Mesodermal cell (in vitro differentiated cells): Measurements from ENCODE around the gene SF3A2.

Experiments
- H3K27ac ChIP-seq: 2 replicates; pipeline ENCODE4 v1.7.0; 2013; ENCODE audit warnings: mild to moderate bottlenecking, low read depth, low read length, moderate library complexity; ENCODE audit not compliant: severe bottlenecking
- H3K36me3 ChIP-seq: 2 replicates; pipeline ENCODE4 v1.7.1; 2013; ENCODE audit warnings: mild to moderate bottlenecking, low read length, moderate library complexity; ENCODE audit not compliant: control insufficient read depth, insufficient read depth
- H3K4me1 ChIP-seq: one replicate; pipeline ENCODE4 v1.7.1; 2013; ENCODE audit warnings: mild to moderate bottlenecking, low read length; ENCODE audit not compliant: insufficient read depth, control insufficient read depth, poor library complexity, severe bottlenecking
- H3K4me3 ChIP-seq: 2 replicates; pipeline ENCODE4 v1.7.0; 2013; ENCODE audit warnings: low read length, control low read depth, mild to moderate bottlenecking; ENCODE audit not compliant: insufficient read depth, poor library complexity, severe bottlenecking; ENCODE audit errors: extremely low read depth
- H3K9me3 ChIP-seq: 2 replicates; pipeline ENCODE4 v1.7.1; 2013; ENCODE audit warnings: mild to moderate bottlenecking, low read length, moderate library complexity; ENCODE audit not compliant: control insufficient read depth
- WGBS, 2 experiments: methylation state at CpG; one replicate each; pipeline ENCODE4 v1.1.5; 2013; ENCODE audit warnings: missing lambda C conversion rate in 2 of 2; ENCODE audit not compliant: insufficient coverage in 2 of 2; 5-methylcytosine and 5-hydroxymethylcytosine counted together

SF3A2 gene

DNA sequence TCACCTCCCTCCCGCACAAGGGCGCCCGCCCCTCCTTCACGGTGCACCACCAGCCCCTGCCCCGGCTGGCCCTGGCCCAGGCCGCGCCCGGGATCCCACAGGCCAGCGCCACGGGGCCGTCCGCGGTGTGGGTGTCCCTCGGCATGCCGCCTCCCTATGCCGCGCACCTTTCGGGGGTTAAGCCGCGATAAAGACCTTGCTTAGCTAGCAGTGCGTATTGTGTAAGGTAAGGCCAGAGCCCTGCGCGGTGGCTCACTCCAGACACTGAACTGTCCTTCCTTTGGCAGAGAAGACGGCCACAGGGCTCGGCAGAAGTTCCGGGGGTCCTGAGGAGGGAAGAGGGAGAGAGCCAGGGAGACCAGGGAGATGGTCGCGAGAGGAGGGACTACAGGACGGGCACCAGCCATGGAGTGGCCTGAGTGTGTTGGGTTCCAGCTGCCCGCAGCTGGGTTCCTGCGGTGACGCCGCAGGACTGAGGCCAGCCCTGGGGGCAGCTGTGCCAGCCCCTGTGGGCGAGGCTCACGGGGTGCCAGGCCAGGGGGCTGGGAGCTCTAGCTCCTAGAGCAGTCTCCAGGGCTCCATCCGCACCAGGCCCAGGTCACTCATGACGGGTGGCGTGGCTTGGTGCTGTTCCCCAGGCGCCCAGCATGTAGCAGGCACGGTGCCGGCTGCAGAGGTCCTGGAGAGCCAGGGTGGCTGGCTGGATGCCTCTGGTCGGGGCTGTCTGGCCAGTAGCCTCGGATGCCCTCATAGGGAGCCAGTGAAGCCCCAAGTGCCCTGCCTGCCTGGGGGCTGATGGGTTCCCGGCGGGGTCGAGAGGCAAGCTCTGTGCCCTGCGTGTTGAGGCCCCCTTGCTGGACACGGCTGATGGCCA lies 8.2 kb upstream of the SF3A2 start:
- Histone ChIP-seq H3K9me3 (no peaks in the 10 kb centered on the region), H3K4me1 (no peaks in the 10 kb centered on the region), H3K4me3 (no peak overlapping the region), H3K27ac (no peak overlapping the region), H3K36me3 (peaks cover 69% of the 10 kb centered on the region)
- WGBS, 2 experiments: 97% methylated on average over 41 to 48 of the region's 48 CpGs

- Histone ChIP-seq H3K4me1 (no peaks in the 10 kb centered on the region), H3K36me3 (peaks cover 70% of the 10 kb centered on the region), H3K9me3 (no peaks in the 10 kb centered on the region), H3K27ac (no peak overlapping the region), H3K4me3 (no peak overlapping the region)
- WGBS, 2 experiments: 95 to 97% methylated on average over 35 to 39 of the region's 45 CpGs
Observed at GRCh38 chr19:2229103-2230032, 7.3 kb upstream of the SF3A2 start.

GRCh38 chr19:2230033-2230531 lies 6.5 kb upstream of the SF3A2 start:
- H3K27ac ChIP-seq: peak overlapping the region; percentile 10
- H3K36me3 ChIP-seq: peaks cover 67% of the 10 kb centered on the region
- WGBS, 2 experiments: 97% methylated on average over 43 of the region's 43 CpGs
- no peak overlapping the region for H3K4me3 ChIP-seq
- H3K4me1 ChIP-seq: no peaks in the 10 kb centered on the region
- no peaks in the 10 kb centered on the region for H3K9me3 ChIP-seq

DNA sequence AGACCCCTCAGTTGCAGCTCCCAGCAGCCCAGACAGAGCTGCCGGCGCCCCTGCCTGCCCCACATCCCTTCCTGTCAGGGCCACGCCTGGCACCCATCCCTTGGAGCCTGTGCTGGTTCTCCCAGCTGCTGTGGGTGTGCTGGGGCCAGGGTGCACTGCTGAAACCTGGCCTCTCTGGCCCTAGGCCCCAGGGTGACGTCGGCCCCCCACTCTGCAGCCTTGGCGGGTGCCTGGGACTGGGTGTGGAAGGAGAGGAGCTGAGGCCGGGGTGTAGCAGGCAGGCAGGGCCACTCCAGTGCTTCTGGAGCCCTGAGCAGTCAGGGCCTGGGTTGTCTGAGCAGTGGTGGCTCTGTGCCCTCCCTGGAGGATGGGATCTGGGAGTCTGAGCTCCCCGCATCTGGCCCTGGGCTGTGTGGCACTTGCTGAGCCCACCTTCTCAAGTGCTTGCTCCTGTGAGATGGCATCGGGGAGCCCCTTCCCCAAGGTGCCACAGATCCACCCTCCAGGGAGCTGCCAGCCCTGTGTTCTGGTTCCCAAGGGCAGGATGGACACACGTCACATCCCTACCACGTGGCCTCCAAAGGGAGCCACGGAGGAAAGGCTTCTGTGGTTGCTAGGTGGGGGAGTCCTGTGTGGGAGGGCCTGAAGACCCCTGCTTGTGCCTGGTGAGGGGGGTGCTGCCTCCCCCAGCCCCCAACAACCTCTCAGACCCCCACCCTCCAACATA lies 5.7 kb upstream of the SF3A2 start:
- Histone ChIP-seq H3K36me3 (peaks cover 58% of the 10 kb centered on the region), H3K9me3 (no peaks in the 10 kb centered on the region), H3K27ac (no peak overlapping the region), H3K4me1 (no peaks in the 10 kb centered on the region), H3K4me3 (no peak overlapping the region)
- 92 to 93% methylated on average over 7 to 10 of the region's 12 CpGs for WGBS, 2 experiments

GRCh38 chr19:2231621-2232221 lies 4.9 kb upstream of the SF3A2 start:
- no peak overlapping the region for H3K27ac ChIP-seq
- WGBS, 2 experiments: 92 to 95% methylated on average over 21 of the region's 21 CpGs
- H3K36me3 ChIP-seq: peaks cover 53% of the 10 kb centered on the region
- no peaks in the 10 kb centered on the region for H3K9me3 ChIP-seq
- no peak overlapping the region for H3K4me3 ChIP-seq
- no peaks in the 10 kb centered on the region for H3K4me1 ChIP-seq

- Histone ChIP-seq H3K36me3 (peaks cover 50% of the 10 kb centered on the region), H3K27ac (no peak overlapping the region), H3K4me3 (no peak overlapping the region), H3K9me3 (no peaks in the 10 kb centered on the region), H3K4me1 (peaks cover under 1% of the 10 kb centered on the region)
- 94 to 96% methylated on average over 20 to 29 of the region's 30 CpGs for WGBS, 2 experiments
Observed at GRCh38 chr19:2232286-2233151, 4.1 kb upstream of the SF3A2 start.

DNA sequence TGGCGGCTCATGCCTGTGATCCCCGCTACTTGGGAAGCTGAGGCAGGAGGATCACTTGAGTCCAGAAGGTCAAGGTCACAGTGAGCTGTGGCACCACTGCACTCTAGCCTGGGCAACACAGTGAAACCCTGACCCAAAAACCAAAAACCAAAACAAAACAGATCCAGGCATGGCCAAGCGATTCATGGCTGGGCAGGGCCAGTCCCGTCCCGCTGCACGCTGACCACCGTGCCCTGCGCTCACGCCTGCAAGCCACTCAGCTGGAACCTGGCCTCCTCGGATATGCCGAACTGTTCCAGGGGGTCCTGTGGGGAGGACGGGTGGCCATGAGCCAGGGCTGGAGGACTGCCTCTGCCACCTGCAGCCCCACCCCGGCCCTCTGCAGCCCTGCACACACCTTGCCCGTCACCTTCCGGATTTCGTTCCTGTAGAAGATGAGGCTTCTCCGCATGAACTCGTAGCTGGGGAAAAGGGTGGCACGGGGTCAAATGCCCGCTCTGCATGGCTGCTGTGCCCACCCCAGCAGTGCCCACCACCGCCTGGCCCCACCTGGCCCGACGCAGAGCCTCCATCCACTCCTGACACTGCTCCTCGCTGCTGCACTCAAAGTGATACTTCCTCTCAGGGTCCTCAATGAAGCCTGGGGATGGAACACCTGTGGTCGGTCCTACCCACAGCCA lies 2.9 kb upstream of the SF3A2 start:
- 95 to 96% methylated on average over 23 to 24 of the region's 25 CpGs for WGBS, 2 experiments
- H3K4me3 ChIP-seq: no peak overlapping the region
- H3K9me3 ChIP-seq: no peaks in the 10 kb centered on the region
- H3K36me3 ChIP-seq: peaks cover 61% of the 10 kb centered on the region
- peaks cover 12% of the 10 kb centered on the region for H3K4me1 ChIP-seq
- no peak overlapping the region for H3K27ac ChIP-seq

GRCh38 chr19:2234996-2235380 lies 1.6 kb upstream of the SF3A2 start:
- H3K4me3 ChIP-seq: peak overlapping the region; percentile 99
- H3K27ac ChIP-seq: no peak overlapping the region
- H3K36me3 ChIP-seq: peaks cover 53% of the 10 kb centered on the region
- H3K4me1 ChIP-seq: peaks cover 20% of the 10 kb centered on the region
- H3K9me3 ChIP-seq: no peaks in the 10 kb centered on the region
- WGBS, 2 experiments: 73 to 78% methylated on average over 4 to 6 of the region's 6 CpGs

DNA sequence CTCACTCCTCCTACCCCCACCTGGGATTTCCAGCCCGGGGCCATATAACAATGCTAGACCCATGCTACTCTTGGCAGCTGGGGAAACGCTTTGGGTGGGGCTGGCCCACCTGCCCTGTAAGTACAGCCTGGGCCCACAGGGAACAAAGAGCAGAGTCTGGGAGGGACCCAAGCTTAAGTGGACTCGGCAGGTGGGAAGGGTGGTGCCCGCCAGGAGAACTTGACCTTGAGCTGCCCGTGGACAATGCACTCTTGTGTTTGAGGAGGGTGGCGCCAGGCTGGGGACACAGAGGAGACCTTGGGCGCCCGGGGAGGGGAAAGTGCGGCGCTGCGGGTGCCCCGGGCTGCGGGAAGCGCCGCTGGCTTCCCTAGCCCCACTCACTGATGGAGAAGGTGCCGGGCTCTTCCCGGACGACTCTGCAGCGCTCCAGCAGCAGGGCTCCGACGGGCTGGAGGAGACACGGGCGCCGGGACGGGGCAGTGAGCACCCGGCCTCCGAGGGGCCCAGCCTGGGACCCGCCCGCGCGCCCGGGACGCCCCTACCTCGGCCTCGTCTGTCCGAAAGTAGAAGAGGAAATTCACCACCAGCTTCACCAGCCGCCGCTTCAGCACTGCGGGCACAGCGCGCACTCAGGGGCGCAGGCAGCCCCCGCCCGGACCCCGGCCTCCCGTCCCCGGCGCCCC lies 1.1 kb upstream of the SF3A2 start:
- H3K4me3 ChIP-seq: peak overlapping the region; percentile 99
- WGBS, 2 experiments: 0 to 1% methylated on average over 24 to 37 of the region's 48 CpGs
- no peaks in the 10 kb centered on the region for H3K9me3 ChIP-seq
- H3K4me1 ChIP-seq: peaks cover 25% of the 10 kb centered on the region
- H3K36me3 ChIP-seq: peaks cover 53% of the 10 kb centered on the region
- H3K27ac ChIP-seq: peak overlapping the region; percentile 98
